ENCODE results near the gene SLIT1.

The SLIT1 gene

DNA sequence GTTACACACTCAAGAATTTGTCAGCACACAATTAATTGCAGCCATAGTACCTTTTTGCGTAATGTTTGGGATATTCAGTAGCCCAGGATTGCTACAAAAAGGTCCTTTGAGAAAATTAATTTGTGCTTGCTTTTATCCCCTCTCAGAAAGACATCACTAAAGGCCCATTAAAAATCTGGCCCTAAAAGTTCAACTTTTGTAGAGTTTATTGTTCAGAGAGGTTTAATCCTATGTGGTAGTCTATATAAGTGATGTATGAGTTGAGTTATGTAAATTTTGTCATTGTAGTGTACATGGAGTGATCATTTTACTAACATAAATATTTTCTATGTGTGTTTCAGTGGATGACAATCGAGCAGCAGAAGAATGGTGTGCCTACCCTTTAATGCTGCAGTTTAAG, 227.7 kb downstream of the SLIT1 start:
- Mint-ChIP-seq H3K27ac (no peak overlapping the region), H3K9me3 (no peaks in the 10 kb centered on the region), H3K4me3 (no peak overlapping the region), H3K27me3 (no peaks in the 10 kb centered on the region), H3K4me1 (peaks cover 13% of the 10 kb centered on the region)
- ATAC-seq = no peak
- DNase-seq = no peak

GRCh38 chr10:96955794-96956193, 230.0 kb downstream of the SLIT1 start:
- H3K27ac Mint-ChIP-seq = no peak overlapping the region
- H3K4me1 Mint-ChIP-seq = peaks cover 11% of the 10 kb centered on the region
- H3K9me3 Mint-ChIP-seq = no peaks in the 10 kb centered on the region
- H3K4me3 Mint-ChIP-seq = no peak overlapping the region
- no peaks in the 10 kb centered on the region for H3K27me3 Mint-ChIP-seq
- ATAC-seq (no peak), DNase-seq (no peak)

GRCh38 chr10:96951954-96952353, 233.8 kb downstream of the SLIT1 start:
- no peaks in the 10 kb centered on the region for H3K9me3 Mint-ChIP-seq
- ATAC-seq (no peak), DNase-seq (no peak)
- no peaks in the 10 kb centered on the region for H3K27me3 Mint-ChIP-seq
- H3K4me3 Mint-ChIP-seq = no peak overlapping the region
- H3K4me1 Mint-ChIP-seq = peaks cover 22% of the 10 kb centered on the region
- no peak overlapping the region for H3K27ac Mint-ChIP-seq

DNA sequence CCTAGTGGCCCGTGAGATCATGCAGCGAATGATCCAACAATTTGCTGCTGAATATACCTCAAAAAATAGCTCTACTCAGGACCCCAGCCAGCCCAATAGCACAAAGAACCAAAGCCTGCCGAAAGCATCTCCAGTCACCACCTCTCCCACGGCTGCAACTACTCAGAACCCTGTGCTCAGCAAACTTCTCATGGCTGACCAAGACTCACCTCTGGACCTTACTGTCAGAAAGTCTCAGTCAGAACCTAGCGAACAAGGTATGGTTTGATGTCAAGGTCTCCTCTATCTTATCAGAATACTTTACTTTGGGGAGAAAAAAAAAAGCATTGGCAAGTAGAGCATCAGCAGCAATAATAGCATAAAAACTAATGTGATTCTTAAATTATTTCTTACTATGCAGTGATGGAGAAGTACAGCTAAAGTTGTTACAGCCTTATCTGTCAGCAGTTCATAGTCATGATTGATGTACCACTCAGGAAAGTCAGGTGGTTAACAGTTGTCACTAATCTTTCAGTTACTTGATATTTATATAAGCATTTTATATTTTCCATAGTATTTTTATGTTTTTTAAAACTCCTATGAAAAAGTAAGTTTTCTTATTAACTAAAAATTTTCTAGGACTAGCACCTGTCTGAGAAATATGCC, 236.6 kb downstream of the SLIT1 start:
- no peak overlapping the region for H3K27ac Mint-ChIP-seq
- ATAC-seq (no peak), DNase-seq (no peak)
- H3K9me3 Mint-ChIP-seq = no peaks in the 10 kb centered on the region
- H3K27me3 Mint-ChIP-seq = no peaks in the 10 kb centered on the region
- H3K4me3 Mint-ChIP-seq = no peak overlapping the region
- H3K4me1 Mint-ChIP-seq = peaks cover 38% of the 10 kb centered on the region

Measured in stimulated activated naive CD8-positive, alpha-beta T cell treated with anti-CD3 and anti-CD28 coated beads, Interleukin-15, amount 100 ng/mL, for 72 hours (primary cell).